NCI-H345 treated with DMSO at 0.1 percent for 48 hours (cell line): ENCODE measurements around the gene MIX23.

Source experiments
- DNase-seq: peaks from one replicate; lab custom pipeline; 2025; ENCODE audit not compliant: unreplicated experiment; lab: John Stamatoyannopoulos, UW

The MIX23 gene

DNA sequence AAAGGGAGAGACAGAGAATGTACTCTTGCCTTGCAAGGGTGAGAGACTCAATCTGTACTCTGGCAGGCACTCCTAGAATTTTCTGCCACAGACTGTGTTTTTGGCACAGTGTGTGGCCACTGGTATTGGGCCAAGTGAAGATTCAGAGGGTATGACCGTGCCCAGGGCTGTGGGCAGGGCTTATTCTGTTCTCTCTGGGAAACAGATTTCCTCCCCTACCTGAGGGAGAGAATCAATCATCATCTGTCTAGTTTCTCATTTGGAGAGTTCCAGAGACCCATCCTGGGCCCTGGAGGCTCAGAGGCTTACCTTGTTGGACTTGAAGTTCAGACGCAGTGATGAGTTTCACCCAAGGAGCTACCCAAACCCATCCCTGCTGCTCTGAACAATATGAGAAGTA is 29.8 kb downstream of the MIX23 start:
- DNase-seq, result no peak

DNA sequence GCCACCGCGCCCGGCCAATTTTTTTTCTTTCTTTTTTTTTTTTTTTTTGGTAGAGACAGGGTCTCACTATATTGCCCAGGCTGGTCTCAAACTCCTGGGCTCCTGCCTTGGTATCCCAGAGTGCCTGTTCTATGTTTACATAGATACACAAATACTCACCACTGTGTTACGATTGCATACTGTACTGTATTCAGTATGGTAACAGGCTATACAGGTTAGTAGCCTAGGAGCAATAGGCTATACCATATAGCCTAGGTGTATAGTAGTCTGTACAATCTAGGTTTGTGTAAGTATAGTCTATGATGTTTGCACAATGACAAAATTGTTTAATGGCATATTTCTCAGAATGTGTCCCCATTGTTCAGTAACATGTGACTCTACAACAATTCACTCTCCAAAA is 31.4 kb downstream of the MIX23 start:
- DNase-seq, result no peak

DNA sequence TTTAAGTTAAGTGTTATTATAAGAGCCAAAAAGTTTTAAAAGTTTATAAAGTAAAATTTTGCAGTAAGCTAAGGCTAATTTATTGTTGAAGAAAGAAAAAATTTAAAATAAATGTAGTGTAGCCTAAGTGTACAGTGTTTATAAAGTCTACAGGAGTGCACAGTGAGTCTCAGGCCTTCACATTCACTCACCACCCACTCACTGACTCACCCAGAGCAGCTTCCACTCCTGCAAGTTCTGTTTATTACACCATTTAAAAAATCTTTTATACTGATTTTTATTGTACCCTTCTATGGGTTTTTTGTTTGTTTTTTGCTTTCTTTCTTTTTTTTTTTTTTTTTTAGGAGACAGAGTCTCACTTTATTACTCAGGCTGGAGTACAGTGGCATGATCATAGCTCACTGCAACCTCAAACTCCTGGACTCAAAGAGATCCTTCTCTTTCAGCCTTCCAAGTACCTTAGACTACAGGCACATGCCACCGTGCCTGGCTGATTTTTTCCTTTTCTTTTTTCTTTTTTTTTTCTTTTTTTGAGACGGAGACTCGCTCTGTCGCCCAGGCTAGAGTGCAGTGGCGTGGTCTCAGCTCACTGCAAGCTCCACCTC is 32.1 kb downstream of the MIX23 start:
- no peak for DNase-seq

DNA sequence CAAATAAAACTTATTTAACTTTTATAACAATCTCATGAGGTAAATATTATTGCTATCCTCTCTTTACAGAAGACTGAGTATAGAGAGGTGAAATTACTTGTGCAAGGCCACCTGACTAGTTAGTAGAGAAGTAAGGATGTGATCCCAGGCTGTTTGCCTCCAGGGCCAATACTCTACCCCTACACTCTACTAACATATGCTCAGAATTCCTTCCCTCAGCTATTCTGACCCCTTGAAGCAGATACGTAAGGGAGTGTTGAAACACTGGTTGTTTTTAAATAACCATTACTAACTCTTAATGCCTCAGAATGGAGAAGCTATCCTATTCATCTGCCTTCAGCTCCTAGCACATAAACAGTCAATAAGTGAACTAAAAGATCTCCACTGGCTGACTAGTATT is 33.9 kb downstream of the MIX23 start:
- no peak for DNase-seq

DNA sequence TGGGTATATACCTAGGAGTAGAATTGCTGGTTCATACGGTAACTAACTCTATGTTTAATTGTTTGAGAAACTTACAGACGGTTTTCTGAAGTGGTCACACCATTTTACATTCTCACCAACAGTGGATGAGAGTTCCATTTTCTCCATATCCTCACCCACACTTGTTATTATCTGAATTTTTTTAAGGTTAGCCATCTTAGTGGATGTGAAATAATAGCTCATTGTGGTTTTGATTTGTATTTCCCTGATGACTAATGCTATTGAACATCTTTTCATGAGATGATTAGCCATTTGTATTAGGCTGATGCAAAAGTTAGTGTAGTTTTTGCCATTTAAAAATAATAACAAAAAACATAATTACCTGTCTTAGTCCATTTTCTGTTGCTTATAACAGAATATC is 39.4 kb downstream of the MIX23 start:
- DNase-seq, result no peak

DNA sequence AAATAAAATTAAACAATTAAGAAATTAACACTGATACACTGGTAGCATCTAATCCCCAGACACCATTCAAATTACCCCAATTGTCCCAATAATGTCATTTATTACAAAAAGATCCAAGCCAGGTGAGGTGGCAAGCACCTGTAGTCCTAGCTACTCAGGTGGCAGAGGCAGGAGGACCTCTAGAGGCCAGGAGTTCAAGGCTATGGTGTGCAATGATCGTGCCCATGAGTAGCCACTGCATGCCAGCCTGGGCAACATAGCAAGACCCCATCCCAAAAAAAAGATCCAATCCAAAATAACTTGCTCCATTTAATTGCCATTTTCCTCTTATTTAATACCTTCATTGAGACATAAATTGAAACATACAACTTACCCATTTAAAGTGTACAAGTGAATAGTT is 40.2 kb downstream of the MIX23 start:
- DNase-seq, result no peak

DNA sequence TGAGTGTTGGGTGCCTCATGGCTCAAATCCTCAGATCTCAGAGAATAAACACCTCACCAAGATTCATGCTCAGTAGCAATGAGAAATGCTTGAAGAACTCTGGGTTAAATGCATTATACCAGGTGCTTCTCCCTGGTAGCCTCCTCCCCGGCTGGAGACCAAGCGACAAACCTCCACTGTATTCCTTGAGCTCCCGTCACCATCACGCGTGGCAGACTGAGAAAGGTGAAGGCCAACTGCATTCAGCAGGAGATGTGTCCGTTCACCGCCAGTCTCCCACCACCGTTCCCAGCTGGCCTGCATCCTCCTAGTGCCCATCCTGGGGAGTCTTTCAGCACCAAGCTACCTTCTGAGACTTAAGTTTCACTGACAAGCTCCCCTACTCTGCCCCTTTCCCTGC is 50.5 kb downstream of the MIX23 start:
- no peak for DNase-seq

DNA sequence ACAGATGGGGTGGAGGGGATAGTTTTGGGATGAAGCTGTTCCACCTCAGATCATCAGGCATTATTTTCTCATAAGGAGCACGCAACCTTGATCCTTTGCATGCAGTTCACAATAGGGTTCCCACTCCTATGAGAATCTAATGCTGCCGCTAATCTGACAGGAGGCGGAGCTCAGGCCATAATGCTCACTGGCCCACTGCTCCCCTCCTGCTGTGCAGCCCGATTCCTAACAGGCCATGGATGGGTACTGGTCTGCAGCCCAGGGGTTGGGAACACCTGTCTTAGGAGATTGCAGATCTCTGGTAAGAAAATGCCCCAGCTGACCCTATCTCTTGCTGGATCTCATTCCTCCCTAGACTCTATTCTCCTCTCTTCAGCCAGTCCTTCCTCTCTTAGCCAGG is 51.1 kb downstream of the MIX23 start:
- no peak for DNase-seq

DNA sequence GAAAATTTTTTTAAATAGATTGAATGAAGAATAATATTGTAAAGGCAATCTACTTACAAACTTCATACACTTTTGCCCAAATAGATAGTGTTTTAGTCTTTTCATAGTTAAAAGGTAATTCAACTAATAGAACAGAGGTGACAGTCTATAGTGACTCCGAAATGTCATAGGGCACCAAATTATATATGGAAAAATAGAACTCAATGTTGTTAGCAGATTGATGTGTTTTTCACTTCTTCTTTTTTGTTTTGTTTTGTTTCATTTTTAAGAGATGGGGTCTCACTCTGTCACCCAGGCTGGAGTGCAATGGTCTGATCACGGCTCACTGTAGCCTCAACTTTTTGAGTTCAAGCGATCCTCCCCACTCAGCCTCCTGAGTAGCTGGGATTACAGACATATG is 57.3 kb downstream of the MIX23 start:
- DNase-seq, result no peak

DNA sequence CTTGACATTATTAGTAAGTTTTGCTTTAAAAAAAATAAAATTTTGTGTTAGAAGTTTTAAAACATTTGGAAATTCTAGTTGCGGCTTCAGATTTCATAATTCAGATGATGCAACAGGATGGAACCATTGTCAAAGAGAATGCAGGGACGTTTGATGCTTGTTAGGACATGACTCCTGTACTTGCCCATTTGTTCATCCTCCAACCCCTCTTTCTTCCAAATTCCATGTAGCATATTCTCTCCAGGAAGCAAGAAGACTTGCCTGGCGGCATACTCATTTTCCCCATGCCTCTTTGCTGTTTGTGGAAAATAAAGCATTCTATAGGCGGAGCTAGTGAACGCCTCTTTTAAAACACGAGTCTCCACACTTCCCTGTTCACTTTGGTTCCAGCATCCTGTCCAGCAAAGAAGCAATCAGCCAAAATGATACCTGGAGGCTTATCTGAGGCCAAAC is 58.1 kb downstream of the MIX23 start, which contains the start of gene CSTA:
Gene CSTA (plus strand): TSS at position 378 of the 453 bp plus-strand sequence. CDS start 45 bp downstream, at position 423.
- DNase-seq, result no peak

DNA sequence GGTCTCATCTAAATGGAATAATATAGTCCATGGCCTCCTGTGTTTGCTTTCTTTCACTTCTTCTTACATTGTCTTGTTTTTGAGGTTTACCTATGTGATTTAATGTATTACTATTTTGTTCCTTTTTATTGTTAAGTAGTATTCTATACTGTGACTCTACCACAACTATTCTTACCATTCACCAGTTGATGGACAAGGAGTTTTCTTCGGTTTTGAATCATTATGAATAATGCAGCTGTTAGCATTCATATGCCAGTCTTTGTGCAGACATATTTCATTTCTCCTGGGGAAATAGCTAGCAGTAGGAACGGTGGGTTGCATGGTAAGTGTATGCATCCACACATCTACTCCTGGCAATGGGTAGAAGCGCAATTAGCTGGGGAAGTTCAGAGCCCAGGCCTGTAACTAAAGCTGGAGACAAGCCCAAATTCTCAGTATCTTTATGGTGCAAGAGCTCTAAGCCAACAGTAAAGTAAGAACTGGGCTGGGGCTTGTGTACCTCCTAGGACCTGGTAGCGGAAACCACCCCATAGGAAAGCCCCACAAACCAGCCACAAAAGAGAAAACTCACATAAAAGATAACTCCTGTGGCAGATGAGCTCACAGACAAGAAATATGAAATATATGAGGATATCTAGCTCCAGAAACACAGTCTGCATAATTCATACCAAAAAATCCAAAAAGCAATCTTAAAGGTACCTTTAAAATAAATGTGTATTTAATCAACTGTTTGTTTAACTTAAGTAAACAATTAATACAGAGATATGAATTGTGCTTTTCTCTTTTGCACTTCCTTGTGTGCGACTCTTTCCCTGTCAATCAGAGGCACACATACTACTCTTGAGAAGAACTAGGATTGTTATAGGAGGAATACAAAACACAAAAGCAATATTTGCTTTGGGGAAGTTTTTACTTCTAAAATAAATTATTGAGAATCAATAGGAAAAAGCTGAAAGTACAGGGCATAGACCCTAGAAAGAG is 60.6 kb downstream of the MIX23 start:
- DNase-seq, result no peak

DNA sequence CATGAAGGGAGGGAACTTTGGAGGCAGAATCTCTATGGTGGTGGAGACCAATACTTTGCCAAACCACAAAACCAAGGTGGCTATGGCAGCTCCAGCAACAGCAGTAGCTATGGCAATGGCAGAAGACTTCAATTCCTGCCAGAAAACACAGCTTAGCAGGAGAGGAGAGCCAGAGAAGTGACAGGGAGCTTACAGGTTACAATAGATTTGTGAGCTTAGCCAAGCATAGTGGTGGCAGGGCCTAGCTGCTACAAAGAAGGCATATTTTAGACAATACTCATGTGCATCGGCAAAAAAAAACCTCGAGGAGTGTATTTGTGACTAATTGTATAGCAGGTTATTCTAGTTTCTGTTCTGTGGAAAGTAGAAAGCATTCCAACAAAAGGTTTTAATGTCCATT is 64.4 kb downstream of the MIX23 start:
- DNase-seq, result no peak

DNA sequence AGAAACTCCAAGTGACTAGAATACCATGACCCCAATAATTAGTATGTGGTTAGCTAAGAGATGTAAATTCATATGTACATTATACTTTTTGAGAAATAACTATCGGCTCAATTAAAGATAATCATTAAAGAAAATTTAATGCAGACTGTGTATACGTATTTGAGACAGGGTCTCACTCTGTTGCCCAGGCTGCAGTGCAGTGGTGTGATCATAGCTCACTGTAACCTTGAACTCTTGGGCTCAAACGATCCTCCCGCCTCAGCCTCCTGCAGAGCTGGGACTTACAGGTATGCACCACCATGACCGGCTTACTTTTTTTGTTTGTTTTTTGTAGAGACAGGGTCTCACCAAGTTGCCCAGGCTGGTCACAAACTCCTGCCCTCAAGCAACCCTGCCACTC is 66.7 kb downstream of the MIX23 start:
- no peak for DNase-seq

DNA sequence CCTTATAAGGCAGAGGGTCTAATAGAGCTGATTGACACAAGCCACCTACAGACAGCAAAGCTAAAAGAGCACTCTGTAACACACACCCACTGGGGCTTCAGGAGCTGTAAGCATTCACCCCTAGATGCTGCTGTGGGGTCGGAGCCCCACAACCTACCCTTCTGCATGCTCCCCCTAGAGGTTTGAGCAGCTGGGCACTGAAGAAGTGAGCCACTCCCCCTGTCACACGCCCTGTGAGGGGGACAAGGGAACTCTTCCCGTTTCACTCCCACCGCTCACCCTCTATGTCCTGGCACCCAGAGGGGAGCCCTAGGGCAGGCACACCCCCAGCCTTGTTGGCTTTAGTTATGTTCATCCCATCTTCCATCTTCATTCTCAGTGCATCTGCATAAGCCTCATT is 67.4 kb downstream of the MIX23 start:
- no peak for DNase-seq

DNA sequence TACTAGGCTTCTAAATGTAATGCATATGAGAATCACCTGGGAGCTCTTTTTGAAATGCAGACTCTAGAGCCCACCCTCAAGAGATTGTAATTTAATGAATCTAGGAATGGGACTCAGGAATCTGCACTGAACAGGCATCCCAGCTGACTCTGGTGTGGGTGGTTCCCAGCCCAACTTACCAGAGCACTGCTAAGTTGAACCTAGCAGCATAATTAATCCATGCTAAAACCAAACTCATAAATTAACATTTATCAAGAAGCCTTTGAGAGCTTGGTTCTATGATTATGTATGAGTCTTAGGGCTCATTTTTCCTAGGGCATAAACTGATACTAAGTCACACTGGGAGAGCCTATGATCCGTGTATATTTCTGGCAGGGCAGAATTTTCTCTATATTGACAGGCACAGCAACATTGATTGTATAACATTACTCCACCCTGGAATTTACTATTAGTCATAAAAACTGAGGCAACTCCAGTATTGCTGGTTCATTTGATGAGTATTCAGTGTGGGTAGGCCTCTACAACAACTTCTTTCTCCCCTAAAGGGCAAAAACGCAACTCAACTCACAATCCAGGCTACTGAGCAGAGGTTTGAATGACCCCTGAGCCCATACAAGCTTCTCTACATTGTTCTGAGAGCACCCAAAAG is 68.7 kb downstream of the MIX23 start:
- DNase-seq, result no peak

DNA sequence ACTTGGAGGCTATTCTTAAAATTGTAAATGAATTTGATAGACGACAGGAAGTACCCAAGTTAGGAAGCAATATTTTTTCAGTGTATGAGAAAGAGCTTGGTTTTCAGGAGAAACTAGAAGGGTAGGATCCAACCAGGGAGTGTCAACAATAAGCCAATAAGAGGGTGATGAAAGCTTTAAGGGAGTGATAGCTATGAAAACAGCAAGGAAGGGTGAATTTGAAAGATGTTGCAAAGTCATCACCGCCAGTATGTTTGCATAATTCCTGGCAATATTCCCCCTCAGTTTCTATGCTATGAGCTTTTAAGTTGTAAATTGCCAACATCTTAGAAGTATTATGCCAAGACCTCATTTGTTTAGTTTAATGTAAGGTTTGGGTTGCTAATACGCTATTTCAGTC is 69.8 kb downstream of the MIX23 start:
- no peak for DNase-seq

DNA sequence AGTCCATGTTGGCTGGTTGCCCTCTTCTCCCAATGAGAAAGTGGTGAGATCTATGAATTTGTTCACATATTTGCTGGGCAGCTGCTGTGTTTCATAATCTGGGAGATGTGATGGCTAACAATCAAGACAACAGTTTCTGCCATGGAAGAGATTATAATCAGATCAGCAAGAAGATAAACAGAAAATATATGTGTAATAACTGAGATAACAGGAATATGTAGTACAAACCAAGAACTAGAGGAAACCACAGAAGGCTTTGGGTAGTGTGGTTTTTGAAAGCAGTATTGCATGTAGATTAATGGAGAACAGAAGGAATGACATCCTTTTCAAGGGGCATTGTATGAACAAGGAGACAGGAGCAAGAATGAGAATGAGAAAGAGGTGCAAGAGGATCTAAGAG is 70.2 kb downstream of the MIX23 start:
- DNase-seq, result no peak

DNA sequence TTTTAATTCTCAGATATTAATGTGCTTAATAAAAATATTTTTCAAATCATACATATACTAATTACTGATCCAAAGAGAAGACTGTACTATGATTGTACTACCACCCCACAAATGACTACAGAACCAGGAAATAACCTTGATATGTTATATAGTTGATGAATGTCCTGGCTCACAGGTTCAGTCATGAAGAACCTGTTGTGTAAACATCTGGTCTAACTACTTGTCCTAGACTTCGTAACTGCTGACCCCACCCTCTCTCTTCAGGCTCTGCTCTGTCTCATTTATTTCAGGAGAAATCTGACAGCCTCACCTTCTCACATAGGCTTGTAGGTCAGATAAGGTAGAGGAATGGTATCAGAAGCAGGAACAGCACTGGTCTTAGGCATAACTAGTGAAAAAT is 72.7 kb downstream of the MIX23 start:
- no peak for DNase-seq
